OCI-LY7 (cell line): ENCODE measurements around the gene LRRC10. TPM values are rescaled to one million over a fixed set of nuclear protein-coding genes. Genes with fewer than 3 reads are reported as not detected.

Source experiments
- BruUV-seq: library from RNA; stranded (reverse); fragments of 400-500 nt; replicated peaks from 2 replicates; lab custom pipeline; 2021; lab: Mats Ljungman, UMichigan
- CTCF ChIA-PET: fragments of 300-600 bp; sonication (Branson Sonifier 250); formaldehyde crosslinking; loops from one replicate; lab custom pipeline; 2022; ENCODE audit warnings: antibody characterized with exemption; ENCODE audit not compliant: unreplicated experiment; lab: Charles Lee
- POLR2A ChIA-PET: fragments of 300-600 bp; sonication (Branson Sonifier 250); formaldehyde crosslinking; loops from one replicate; lab custom pipeline; 2022; ENCODE audit warnings: antibody characterized with exemption; lab: Charles Lee
- DNase-seq: peaks from one replicate; pipeline ENCODE4 v3.0.0-alpha.2; 2015; ENCODE audit warnings: low spot score
- H2AFZ ChIP-seq: fragments of 200-600 bp; sonication (generic), shearing (Covaris generic); 2 replicates; pipeline ENCODE4 v1.6.1; 2014; ENCODE audit warnings: mild to moderate bottlenecking, antibody characterized with exemption, low read length, moderate library complexity
- H3K27ac ChIP-seq: fragments of 200-600 bp; sonication (generic); 2 replicates; pipeline ENCODE4 v1.5.1; 2014; ENCODE audit warnings: mixed run types, low read depth, mild to moderate bottlenecking, moderate library complexity, low read length, inconsistent platforms; ENCODE audit not compliant: poor library complexity, severe bottlenecking
- H3K36me3 ChIP-seq: fragments of 200-600 bp; sonication (generic); 2 replicates; pipeline ENCODE4 v1.6.1; 2014; ENCODE audit warnings: mild to moderate bottlenecking, antibody characterized with exemption, low read length, moderate library complexity, mixed read lengths; ENCODE audit not compliant: insufficient read depth
- H3K4me1 ChIP-seq: fragments of 200-600 bp; sonication (generic); 2 replicates; pipeline ENCODE4 v1.5.1; 2014; ENCODE audit warnings: mild to moderate bottlenecking, low read length; ENCODE audit not compliant: insufficient read depth, poor library complexity, severe bottlenecking
- H3K4me2 ChIP-seq: fragments of 200-600 bp; sonication (generic); 2 replicates; pipeline ENCODE4 v1.6.1; 2014; ENCODE audit warnings: mild to moderate bottlenecking, low read length
- H3K4me3 ChIP-seq: fragments of 200-600 bp; sonication (generic); 2 replicates; pipeline ENCODE4 v1.5.1; 2014; ENCODE audit warnings: mild to moderate bottlenecking, low read depth, low read length; ENCODE audit not compliant: poor library complexity, severe bottlenecking
- H3K79me2 ChIP-seq: fragments of 200-600 bp; sonication (generic); 2 replicates; pipeline ENCODE4 v1.6.1; 2016; ENCODE audit warnings: low read depth, mild to moderate bottlenecking, low read length, moderate library complexity, mixed read lengths; ENCODE audit not compliant: insufficient read depth
- H3K9me2 ChIP-seq: fragments of 200-600 bp; sonication (generic); 2 replicates; pipeline ENCODE4 v1.6.1; 2016; ENCODE audit warnings: mild to moderate bottlenecking, low read length, mixed read lengths; ENCODE audit not compliant: insufficient read depth
- H3K9me3 ChIP-seq: fragments of 200-600 bp; sonication (generic); 2 replicates; pipeline ENCODE4 v1.6.1; 2014; ENCODE audit warnings: mild to moderate bottlenecking, mixed run types, low read length, mixed read lengths
- H4K20me1 ChIP-seq: fragments of 200-600 bp; sonication (generic); 2 replicates; pipeline ENCODE4 v1.6.1; 2014; ENCODE audit warnings: mild to moderate bottlenecking, antibody characterized with exemption, low read length, moderate library complexity, mixed read lengths; ENCODE audit not compliant: insufficient read depth
- EZH2phosphoT487 ChIP-seq: fragments of 200-600 bp; sonication (generic); IDR thresholded peaks from 2 replicates; pipeline ENCODE4 v1.6.1; 2018; ENCODE audit warnings: low read depth, borderline replicate concordance, mild to moderate bottlenecking, mixed run types, antibody characterized with exemption, low read length, moderate library complexity, mixed read lengths
- intact Hi-C: fragments of 100-400 bp; cut with micrococcal nuclease; formaldehyde crosslinking; loops from one replicate; pipeline ENCODE4 v1.10.0; 2022; ENCODE audit not compliant: unreplicated experiment
- total RNA-seq, 2 experiments: library from RNA; depleted of rRNA in 1 of 2; stranded (reverse); fragments of >200 nt in 1 of 2; shearing (Covaris generic) in 1 of 2; gene quantifications; 2 replicates each; pipeline ENCODE4 v1.2.3, GENCODE V29; 2014 to 2022
- TF ChIP-seq, protein P1 (sequence below): fragments of 200-600 bp; sonication (generic); conservative IDR thresholded peaks from 2 replicates; pipeline ENCODE4 v1.5.1; 2014; ENCODE audit warnings: mild to moderate bottlenecking, antibody characterized with exemption, low read length, moderate library complexity, mixed read lengths

LRRC10 gene
- total RNA-seq, 2 experiments from 2014 or later: not detected

DNA sequence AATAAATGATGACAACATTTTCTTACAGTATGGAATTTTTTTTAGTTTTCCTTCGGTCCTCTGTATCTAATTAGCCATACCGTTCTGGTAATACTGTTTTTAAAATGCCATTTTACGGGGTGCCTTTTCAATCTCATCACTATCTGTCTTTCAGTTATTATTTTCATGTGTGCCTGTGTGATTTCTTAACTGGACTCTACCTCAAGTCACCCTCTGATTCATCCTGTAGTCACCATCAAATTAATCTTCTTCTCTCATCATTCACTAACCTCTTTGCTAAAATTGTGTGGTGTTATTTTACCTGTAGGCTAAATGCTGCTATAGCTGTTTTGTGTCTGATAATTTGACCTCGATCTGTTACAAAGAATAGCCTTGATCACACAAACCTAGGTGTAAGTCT is 41.5 kb downstream of the LRRC10 start:
- CTCF ChIA-PET: no interaction called here
- Histone ChIP-seq H3K4me1 (no peaks in the 10 kb centered on the region), H3K4me3 (no peak overlapping the region), H4K20me1 (no peaks in the 10 kb centered on the region), H2AFZ (no peak overlapping the region), H3K9me3 (no peaks in the 10 kb centered on the region), H3K36me3 (peaks cover 45% of the 10 kb centered on the region), H3K9me2 (no peaks in the 10 kb centered on the region), H3K79me2 (no peaks in the 10 kb centered on the region), H3K27ac (no peak overlapping the region), H3K4me2 (no peak overlapping the region)
- POLR2A ChIA-PET: interaction anchor here (0.7 to 1.1 kb wide), 2 partner anchors 217 to 248 kb away, joined by 3 read pairs; no protein-coding TSS in a partner anchor
- TF ChIP-seq EZH2phosphoT487: no peak
- TF ChIP-seq, protein P1, sequence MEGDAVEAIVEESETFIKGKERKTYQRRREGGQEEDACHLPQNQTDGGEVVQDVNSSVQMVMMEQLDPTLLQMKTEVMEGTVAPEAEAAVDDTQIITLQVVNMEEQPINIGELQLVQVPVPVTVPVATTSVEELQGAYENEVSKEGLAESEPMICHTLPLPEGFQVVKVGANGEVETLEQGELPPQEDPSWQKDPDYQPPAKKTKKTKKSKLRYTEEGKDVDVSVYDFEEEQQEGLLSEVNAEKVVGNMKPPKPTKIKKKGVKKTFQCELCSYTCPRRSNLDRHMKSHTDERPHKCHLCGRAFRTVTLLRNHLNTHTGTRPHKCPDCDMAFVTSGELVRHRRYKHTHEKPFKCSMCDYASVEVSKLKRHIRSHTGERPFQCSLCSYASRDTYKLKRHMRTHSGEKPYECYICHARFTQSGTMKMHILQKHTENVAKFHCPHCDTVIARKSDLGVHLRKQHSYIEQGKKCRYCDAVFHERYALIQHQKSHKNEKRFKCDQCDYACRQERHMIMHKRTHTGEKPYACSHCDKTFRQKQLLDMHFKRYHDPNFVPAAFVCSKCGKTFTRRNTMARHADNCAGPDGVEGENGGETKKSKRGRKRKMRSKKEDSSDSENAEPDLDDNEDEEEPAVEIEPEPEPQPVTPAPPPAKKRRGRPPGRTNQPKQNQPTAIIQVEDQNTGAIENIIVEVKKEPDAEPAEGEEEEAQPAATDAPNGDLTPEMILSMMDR: no peak
- DNase-seq: no peak
- BruUV-seq: no TSS peak
- intact Hi-C loops: no loop called here

DNA sequence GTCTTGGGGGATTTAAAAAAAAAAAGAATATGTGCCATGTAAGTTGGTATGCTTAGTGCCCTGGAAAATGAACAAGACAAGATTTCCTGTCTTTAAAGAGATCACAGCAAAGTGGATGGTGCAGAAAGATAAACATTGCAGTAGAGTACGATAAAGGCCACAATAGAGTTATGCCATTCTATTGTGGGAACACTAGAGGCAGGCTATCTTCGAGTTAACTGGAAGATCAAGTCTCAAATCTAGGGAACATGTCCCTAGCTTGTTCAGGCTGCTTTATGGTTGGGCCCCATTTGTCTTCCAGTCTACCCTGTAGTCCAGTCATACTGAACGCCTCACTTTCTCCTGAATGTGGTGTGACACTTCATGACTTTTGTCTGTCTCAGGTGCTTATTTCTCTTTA is 44.1 kb downstream of the LRRC10 start:
- no TSS peak for BruUV-seq
- no peak overlapping the region for H3K4me3 ChIP-seq
- H3K4me2 ChIP-seq: no peak overlapping the region
- no peaks in the 10 kb centered on the region for H3K79me2 ChIP-seq
- CTCF ChIA-PET: interaction anchor here (0.6 kb wide), 1 partner anchor 226 kb away, joined by 3 read pairs; no protein-coding TSS in a partner anchor
- no peak overlapping the region for H3K27ac ChIP-seq
- intact Hi-C loops: no loop called here
- H3K9me2 ChIP-seq: no peaks in the 10 kb centered on the region
- POLR2A ChIA-PET: interaction anchor here (0.6 to 1.8 kb wide), 5 partner anchors 10 to 425 kb away, joined by 3 to 6 read pairs (median 4); no protein-coding TSS in a partner anchor
- H2AFZ ChIP-seq: no peak overlapping the region
- H4K20me1 ChIP-seq: no peaks in the 10 kb centered on the region
- no peak for DNase-seq
- no peaks in the 10 kb centered on the region for H3K9me3 ChIP-seq
- no peaks in the 10 kb centered on the region for H3K4me1 ChIP-seq
- H3K36me3 ChIP-seq: peaks cover 41% of the 10 kb centered on the region
- no peak for TF ChIP-seq EZH2phosphoT487
- TF ChIP-seq, protein P1: no peak; the same call in 1 of the 2 replicates

DNA sequence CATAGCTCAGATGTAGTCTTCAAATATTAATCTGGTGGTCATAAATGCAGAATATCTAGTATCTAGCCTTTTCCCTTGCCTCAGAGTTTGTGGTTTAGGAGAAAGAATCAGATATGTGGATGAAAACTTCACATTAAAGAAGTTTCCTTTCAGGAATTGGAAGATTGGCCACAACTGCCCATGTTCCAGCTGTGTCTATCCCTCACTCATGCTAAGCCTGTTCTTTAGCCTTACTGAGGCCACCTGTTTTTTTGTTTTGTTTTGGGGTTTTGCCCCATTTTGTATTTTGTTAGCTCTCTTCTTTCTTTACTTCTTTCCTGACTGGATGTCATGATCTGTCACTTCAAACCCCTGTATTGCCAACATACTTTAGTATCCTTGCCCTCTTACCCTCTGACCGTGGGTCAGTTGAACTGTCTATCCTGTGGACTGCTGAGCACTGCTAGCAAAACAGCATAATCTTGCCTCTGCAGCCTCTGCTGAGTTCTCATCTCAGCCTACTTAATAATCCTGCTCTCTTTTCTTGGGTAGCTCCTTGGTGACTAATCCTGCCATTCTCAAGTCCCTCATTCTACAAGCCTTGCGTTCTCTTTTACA is 47.4 kb downstream of the LRRC10 start:
- CTCF ChIA-PET: interaction anchor here (0.6 kb wide), 1 partner anchor 15 kb away, joined by 3 read pairs; no protein-coding TSS in a partner anchor
- H3K9me2 ChIP-seq: no peaks in the 10 kb centered on the region
- H3K79me2 ChIP-seq: no peaks in the 10 kb centered on the region
- no peak for TF ChIP-seq EZH2phosphoT487
- TF ChIP-seq, protein P1: no peak
- peaks cover 21% of the 10 kb centered on the region for H3K36me3 ChIP-seq
- BruUV-seq: no TSS peak
- H3K4me2 ChIP-seq: no peak overlapping the region
- intact Hi-C loops: no loop called here
- POLR2A ChIA-PET: no interaction called here
- H3K9me3 ChIP-seq: no peaks in the 10 kb centered on the region
- no peak for DNase-seq
- H3K27ac ChIP-seq: no peak overlapping the region
- no peak overlapping the region for H3K4me3 ChIP-seq
- H4K20me1 ChIP-seq: no peaks in the 10 kb centered on the region
- H3K4me1 ChIP-seq: no peaks in the 10 kb centered on the region
- H2AFZ ChIP-seq: no peak overlapping the region
